Endothelial cell of umbilical vein (primary cell): ENCODE data around the gene C21orf58. TPM values are rescaled to one million over a fixed set of nuclear protein-coding genes. Genes with fewer than 3 reads are reported as not detected.

ENCODE experiments used
- BruUV-seq: library from RNA; stranded (reverse); fragments of 400-500 nt; replicated peaks from 2 replicates; lab custom pipeline; 2021; lab: Mats Ljungman, UMichigan
- CTCF ChIA-PET: fragments of 300-600, 350-600 bp; sonication (Branson Sonifier 250); formaldehyde crosslinking; loops from one replicate; lab custom pipeline; 2021; ENCODE audit warnings: antibody characterized with exemption, inconsistent platforms; lab: Charles Lee
- POLR2A ChIA-PET: fragments of 300-600, 350-600 bp; sonication (Branson Sonifier 250); formaldehyde crosslinking; loops from one replicate; lab custom pipeline; 2021; ENCODE audit warnings: antibody characterized with exemption, inconsistent platforms; lab: Charles Lee
- DNase-seq: peaks from one replicate; pipeline ENCODE4 v3.0.0-alpha.2; 2011; ENCODE audit warnings: low read depth, low spot score
- FAIRE-seq: peaks from 2 replicates; lab custom pipeline; 2011; peaks lifted over from hg19 to GRCh38; lab: Jason Lieb, UNC
- H2AFZ ChIP-seq: 2 replicates; pipeline ENCODE4 v1.6.0; 2012; ENCODE audit warnings: low read depth, low read length, control low read depth, inconsistent platforms
- H3K27ac ChIP-seq: 2 replicates; pipeline ENCODE4 v1.5.1; 2011; ENCODE audit warnings: low read depth, mild to moderate bottlenecking, control low read depth, low read length, moderate library complexity; ENCODE audit not compliant: insufficient read depth
- H3K27me3 ChIP-seq, 2 experiments: 2 replicates each; pipeline versions ENCODE4 v1.6.0 to v1.6.1; 2011; ENCODE audit warnings: low read length in 2 of 2, mixed read lengths in 1 of 2; ENCODE audit not compliant: control insufficient read depth in 2 of 2, insufficient read depth in 2 of 2
- H3K36me3 ChIP-seq, 2 experiments: 2 replicates in 1 of 2; 3 replicates in 1 of 2; pipeline ENCODE4 v1.5.1; 2011; ENCODE audit warnings: low read length in 2 of 2, mild to moderate bottlenecking in 1 of 2, moderate library complexity in 1 of 2; ENCODE audit not compliant: control insufficient read depth in 2 of 2, insufficient read depth in 2 of 2; ENCODE audit errors: extremely low read depth in 1 of 2
- H3K4me1 ChIP-seq: 3 replicates; pipeline ENCODE4 v1.5.1; 2011; ENCODE audit warnings: mild to moderate bottlenecking, low read length; ENCODE audit not compliant: control insufficient read depth, insufficient read depth; ENCODE audit errors: extremely low read depth
- H3K4me2 ChIP-seq: 2 replicates; pipeline ENCODE4 v1.6.1; 2011; ENCODE audit warnings: low read length, control low read depth, mixed read lengths; ENCODE audit not compliant: insufficient read depth
- H3K4me3 ChIP-seq, 3 experiments: fragments of 200-600 bp in 1 of 3; sonication (generic), shearing (Covaris generic) in 1 of 3; replicated peaks in 1 of 3; 2 replicates each; pipeline ENCODE4 v1.5.1; 2011 to 2016; ENCODE audit warnings: control low read depth in 3 of 3, low read length in 3 of 3, mild to moderate bottlenecking in 2 of 3, inconsistent platforms in 1 of 3, low read depth in 1 of 3, moderate library complexity in 1 of 3; ENCODE audit not compliant: insufficient read depth in 1 of 3
- H3K79me2 ChIP-seq: 2 replicates; pipeline ENCODE4 v1.6.0; 2012; ENCODE audit warnings: low read length, inconsistent platforms; ENCODE audit not compliant: control insufficient read depth, insufficient read depth
- H3K9ac ChIP-seq: replicated peaks from 2 replicates; pipeline ENCODE3; 2011; ENCODE audit warnings: low read length, control low read depth; ENCODE audit not compliant: insufficient read depth; ENCODE audit errors: extremely low read depth
- H3K9me1 ChIP-seq: replicated peaks from 3 replicates; pipeline ENCODE4 v1.6.0; 2011; ENCODE audit warnings: mild to moderate bottlenecking, low read length; ENCODE audit not compliant: control insufficient read depth, insufficient read depth; ENCODE audit errors: extremely low read depth
- H3K9me3 ChIP-seq: replicated peaks from 2 replicates; pipeline ENCODE4 v1.5.1; 2012; ENCODE audit warnings: low read length, inconsistent platforms; ENCODE audit not compliant: control insufficient read depth, insufficient read depth
- H4K20me1 ChIP-seq: replicated peaks from 2 replicates; pipeline ENCODE3; 2011; ENCODE audit warnings: mild to moderate bottlenecking, low read length; ENCODE audit not compliant: control insufficient read depth, insufficient read depth; ENCODE audit errors: extremely low read depth
- EZH2 ChIP-seq: IDR thresholded peaks from 2 replicates; pipeline ENCODE4 v1.6.1; 2012; ENCODE audit warnings: borderline replicate concordance, low read depth, mild to moderate bottlenecking, moderate library complexity, low read length, inconsistent platforms; ENCODE audit not compliant: severe bottlenecking
- JUN ChIP-seq: IDR thresholded peaks from 2 replicates; pipeline ENCODE4 v1.6.1; 2011; ENCODE audit warnings: borderline replicate concordance, low read depth; ENCODE audit not compliant: insufficient read length, insufficient read depth
- MYC ChIP-seq: IDR thresholded peaks from one replicate; pipeline ENCODE4 v1.6.1; 2011; ENCODE audit warnings: mild to moderate bottlenecking, low read depth, low read length
- POLR2AphosphoS5 ChIP-seq: IDR thresholded peaks from 2 replicates; pipeline ENCODE4 v1.6.1; 2012; ENCODE audit warnings: low read depth, mild to moderate bottlenecking, control low read depth, low read length, moderate library complexity; ENCODE audit not compliant: insufficient read depth
- dilution Hi-C: fragments of 300-500 bp; cut with MboI; formaldehyde crosslinking; loops from one replicate; pipeline ENCODE4 v1.15.0; 2019; ENCODE audit warnings: low sequenced_read_pairs; ENCODE audit not compliant: extremely low pct_ligation_motif_present
- intact Hi-C: fragments of 100-400 bp; cut with micrococcal nuclease; formaldehyde crosslinking; loops from one replicate; pipeline ENCODE4 v1.10.0; 2022
- polyA plus RNA-seq, 4 experiments: library from polyadenylated mRNA; depleted of rRNA in 3 of 4; stranded (reverse) in 3 of 4; unstranded in 1 of 4; fragments of >200 nt; gene quantifications; 2 replicates each; pipeline versions ENCODE4 v1.2.1 to v1.2.3, GENCODE V29; 2011 to 2012; ENCODE audit warnings: missing spikeins in 1 of 4
- total RNA-seq: library from RNA; stranded (reverse); gene quantifications from 2 replicates; pipeline ENCODE4 v1.2.3, GENCODE V29; 2021
- TF ChIP-seq, protein P1 (sequence below): IDR thresholded peaks from 2 replicates; pipeline ENCODE4 v1.6.1; 2011; ENCODE audit not compliant: insufficient read depth, insufficient read length

C21orf58 gene
- total and polyA plus RNA-seq, 2 donors (not counting 3 experiments of a cell fraction or from before 2014, with no cell fraction given), result 6.0 to 24.3 TPM

DNA sequence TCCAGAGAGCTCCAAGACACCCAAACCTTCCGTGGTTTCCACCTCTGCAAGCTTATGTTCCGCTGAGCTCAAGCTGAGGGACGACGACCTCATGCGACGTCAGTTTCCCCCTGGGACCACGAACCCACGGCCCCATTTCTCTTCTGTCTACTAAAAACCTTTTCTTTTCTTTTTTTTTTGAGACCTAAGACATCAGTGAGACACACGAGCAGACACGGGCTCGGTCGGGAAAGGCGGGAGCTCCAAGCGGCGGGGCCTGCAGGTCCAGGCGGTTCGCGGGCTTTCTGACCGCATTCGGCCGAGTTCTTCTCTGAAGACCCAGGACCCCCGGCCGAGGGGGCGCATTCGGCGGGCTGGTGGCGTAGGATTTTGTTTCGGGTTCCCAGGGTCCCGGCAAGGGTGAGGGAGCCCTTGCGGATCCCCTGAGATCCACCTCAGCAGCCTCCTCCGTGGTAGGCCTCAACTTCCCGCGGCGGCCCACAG lies 402 bp downstream of the C21orf58 start:
- H3K9ac ChIP-seq, result peak overlapping the region; percentile 88
- H2AFZ ChIP-seq, result peak overlapping the region; percentile 10
- no peaks in the 10 kb centered on the region for H3K9me1 ChIP-seq
- no peak for FAIRE-seq
- H3K4me3 ChIP-seq, result peak overlapping the region; percentile 60 to 86 (median 66)
- peak overlapping the region; percentile 61 for H3K27ac ChIP-seq
- intact Hi-C loops, result loop anchor here (1.0 to 5.0 kb wide), 2 partner anchors 37 to 181 kb away; partner anchors contain the start of gene YBEY
- peaks cover 29% of the 10 kb centered on the region for H3K4me1 ChIP-seq
- dilution Hi-C loops, result no loop called here
- ChIA-PET POLR2A (interaction anchor here (1.4 kb wide), 1 partner anchor 38 kb away, joined by 3 read pairs; the partner anchor contains the start of gene MCM3AP), CTCF (interaction anchor here (0.9 to 1.8 kb wide), 5 partner anchors 10 to 180 kb away, joined by 3 to 7 read pairs (median 3); partner anchors contain the start of gene YBEY)
- BruUV-seq, result TSS peak; percentile 53
- peaks cover 54% of the 10 kb centered on the region for H3K79me2 ChIP-seq
- no peaks in the 10 kb centered on the region for H3K9me3 ChIP-seq
- no peaks in the 10 kb centered on the region for H3K27me3 ChIP-seq
- no peak for TF ChIP-seq MYC
- no peak for TF ChIP-seq POLR2AphosphoS5
- TF ChIP-seq EZH2, result no peak
- no peak for TF ChIP-seq JUN
- TF ChIP-seq, protein P1, sequence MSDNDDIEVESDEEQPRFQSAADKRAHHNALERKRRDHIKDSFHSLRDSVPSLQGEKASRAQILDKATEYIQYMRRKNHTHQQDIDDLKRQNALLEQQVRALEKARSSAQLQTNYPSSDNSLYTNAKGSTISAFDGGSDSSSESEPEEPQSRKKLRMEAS, result no peak
- no peak for DNase-seq
- H3K4me2 ChIP-seq, result peak overlapping the region; percentile 93
- no peaks in the 10 kb centered on the region for H4K20me1 ChIP-seq
- peaks cover 0 to 2% of the 10 kb centered on the region in 2 experiments for H3K36me3 ChIP-seq
